SU-DHL-6 (cell line): ENCODE data around the gene TRNP1.

Experiments used
- H2AFZ ChIP-seq: fragments of 200-600 bp; sonication (generic); 2 replicates; pipeline ENCODE4 v1.6.1; 2014; ENCODE audit warnings: low read depth, mild to moderate bottlenecking, moderate library complexity, mixed read lengths, antibody characterized with exemption, low read length; ENCODE audit not compliant: severe bottlenecking
- H3F3A ChIP-seq: fragments of 200-600 bp; shearing (Covaris generic); 2 replicates; pipeline ENCODE4 v1.6.0; 2016; ENCODE audit warnings: antibody characterized with exemption, mild to moderate bottlenecking; ENCODE audit not compliant: insufficient read depth
- H3K27ac ChIP-seq: fragments of 200-600 bp; sonication (generic); 2 replicates; pipeline ENCODE4 v1.5.1; 2016; ENCODE audit warnings: low read depth, mild to moderate bottlenecking, low read length, moderate library complexity, mixed read lengths
- H3K27me3 ChIP-seq: fragments of 200-600 bp; sonication (generic), shearing (Covaris generic); 2 replicates; pipeline ENCODE4 v1.6.0; 2014; ENCODE audit warnings: mild to moderate bottlenecking, low read length
- H3K36me3 ChIP-seq: fragments of 200-600 bp; sonication (generic); 2 replicates; pipeline ENCODE4 v1.6.1; 2014; ENCODE audit warnings: mild to moderate bottlenecking, low read length, mixed read lengths
- H3K4me2 ChIP-seq: fragments of 300-600, 200-600 bp; shearing (Covaris generic), sonication (generic); 2 replicates; pipeline ENCODE4 v1.6.0; 2014; ENCODE audit warnings: low read length, low read depth, mild to moderate bottlenecking; ENCODE audit not compliant: poor library complexity, severe bottlenecking
- H3K4me3 ChIP-seq: fragments of 200-600 bp; sonication (generic); 2 replicates; pipeline ENCODE4 v1.5.1; 2014; ENCODE audit warnings: antibody characterized with exemption, low read length, mild to moderate bottlenecking, mixed read lengths; ENCODE audit not compliant: insufficient read depth, poor library complexity, severe bottlenecking
- H3K79me2 ChIP-seq: fragments of 200-600 bp; sonication (generic); 2 replicates; pipeline ENCODE4 v1.6.1; 2014; ENCODE audit warnings: mild to moderate bottlenecking, low read length, moderate library complexity; ENCODE audit not compliant: insufficient read depth
- H3K9ac ChIP-seq: fragments of 200-600 bp; sonication (generic); 2 replicates; pipeline ENCODE4 v1.7.0; 2014; ENCODE audit warnings: mild to moderate bottlenecking, low read length
- H3K9me2 ChIP-seq: fragments of 200-600 bp; sonication (generic); replicated peaks from 2 replicates; pipeline ENCODE4 v1.6.1; 2014; ENCODE audit warnings: low read length; ENCODE audit not compliant: insufficient read depth
- H3K9me3 ChIP-seq: fragments of 200-600 bp; sonication (generic); 2 replicates; pipeline ENCODE4 v1.6.1; 2014; ENCODE audit warnings: low read length, mixed read lengths; ENCODE audit not compliant: insufficient read depth
- H4K20me1 ChIP-seq: fragments of 200-600 bp; sonication (generic); 2 replicates; pipeline ENCODE4 v1.6.1; 2014; ENCODE audit warnings: low read depth, mild to moderate bottlenecking, antibody characterized with exemption, low read length, moderate library complexity, mixed read lengths
- CTCF ChIP-seq: fragments of 200-600 bp; sonication (generic); IDR thresholded peaks from one replicate; pipeline ENCODE4 v1.5.1; 2017; ENCODE audit warnings: antibody characterized with exemption, mild to moderate bottlenecking, low read length, moderate library complexity; ENCODE audit not compliant: insufficient read depth, poor library complexity, severe bottlenecking
- EZH2phosphoT487 ChIP-seq: fragments of 200-600 bp; sonication (generic), shearing (Covaris generic); conservative IDR thresholded peaks from 2 replicates; pipeline ENCODE4 v1.6.1; 2018; ENCODE audit warnings: mild to moderate bottlenecking, antibody characterized with exemption, low read length, moderate library complexity, mixed read lengths

The TRNP1 gene

DNA sequence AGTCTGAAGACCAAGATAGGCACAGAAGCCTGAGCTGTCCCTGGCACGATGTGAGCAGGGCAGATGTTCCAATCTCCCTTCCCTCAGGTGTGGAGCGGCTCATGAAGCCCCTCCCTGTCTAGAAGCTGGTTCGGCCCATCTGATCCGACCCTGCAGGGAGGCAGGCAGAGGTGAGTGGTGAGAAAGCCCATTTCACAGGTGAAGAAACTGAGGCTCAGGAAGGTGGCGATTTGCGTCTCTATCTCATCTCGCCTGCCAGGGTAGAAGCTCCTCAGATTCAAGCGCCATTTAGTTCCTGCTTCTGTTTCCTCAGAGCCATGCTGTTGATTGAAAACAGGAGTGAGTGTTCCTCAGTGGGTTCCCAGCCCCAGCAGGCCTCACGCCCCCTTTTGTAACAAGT lies 36.0 kb downstream of the TRNP1 start:
- Histone ChIP-seq H2AFZ (no peak overlapping the region), H3K36me3 (no peaks in the 10 kb centered on the region), H3K9me2 (no peaks in the 10 kb centered on the region), H4K20me1 (no peaks in the 10 kb centered on the region), H3K79me2 (no peaks in the 10 kb centered on the region), H3K9ac (no peak overlapping the region), H3K9me3 (no peaks in the 10 kb centered on the region), H3K4me3 (no peak overlapping the region), H3K27me3 (no peaks in the 10 kb centered on the region), H3K27ac (no peak overlapping the region), H3K4me2 (no peak overlapping the region), H3F3A (no peaks in the 10 kb centered on the region)
- no peak for TF ChIP-seq CTCF
- TF ChIP-seq EZH2phosphoT487 = no peak

DNA sequence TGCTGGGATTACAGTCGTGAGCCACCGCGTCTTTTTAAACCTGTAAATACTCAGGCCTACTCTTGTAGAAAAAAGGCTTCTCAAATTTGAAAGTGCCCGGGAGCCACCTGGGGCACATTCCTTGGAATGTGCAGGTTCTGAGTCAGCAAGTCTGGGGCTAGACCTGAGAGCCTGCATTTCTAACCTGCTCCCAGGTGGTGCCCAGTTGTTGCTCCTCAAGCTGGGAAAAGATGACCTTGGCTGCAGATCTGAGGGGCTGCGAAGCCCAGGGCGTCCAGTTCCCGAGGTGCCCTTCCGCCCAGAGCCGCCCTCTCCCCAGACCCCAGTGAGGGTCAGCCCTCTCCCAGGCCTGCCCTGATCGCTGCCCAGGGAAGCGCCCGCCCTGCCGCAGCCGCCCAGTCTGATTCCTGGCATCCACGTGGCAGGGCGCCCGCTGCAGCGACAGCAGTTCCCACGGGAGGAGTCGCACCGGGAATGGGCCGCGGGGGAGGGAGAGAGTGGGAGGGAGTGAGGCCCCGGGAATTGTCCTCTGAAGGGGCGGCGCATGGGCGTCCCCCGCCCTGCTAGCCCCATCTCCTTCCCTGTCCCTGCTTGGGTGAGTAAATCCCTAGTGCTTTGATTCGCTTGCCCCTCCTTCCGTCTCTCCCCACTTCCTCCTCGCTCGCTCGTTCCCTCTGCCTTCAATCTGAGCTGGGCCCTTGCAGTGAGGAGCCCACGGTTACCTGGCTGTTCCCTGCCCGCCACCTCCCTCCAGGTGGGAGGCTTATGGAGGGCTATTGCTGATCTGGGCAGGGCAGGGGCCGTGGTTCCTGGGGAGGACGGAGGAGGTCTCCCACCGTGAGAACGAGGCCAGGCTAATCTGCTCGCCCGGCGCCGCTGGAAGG lies 38.0 kb downstream of the TRNP1 start:
- Histone ChIP-seq H2AFZ (no peak overlapping the region), H3K36me3 (no peaks in the 10 kb centered on the region), H3K9me2 (no peaks in the 10 kb centered on the region), H3K27ac (no peak overlapping the region), H3K4me2 (no peak overlapping the region), H3F3A (no peaks in the 10 kb centered on the region), H3K4me3 (no peak overlapping the region), H3K9me3 (no peaks in the 10 kb centered on the region), H3K9ac (no peak overlapping the region), H3K79me2 (no peaks in the 10 kb centered on the region), H4K20me1 (no peaks in the 10 kb centered on the region), H3K27me3 (no peaks in the 10 kb centered on the region)
- TF ChIP-seq EZH2phosphoT487 = no peak
- TF ChIP-seq CTCF = no peak

- H2AFZ ChIP-seq = no peak overlapping the region
- no peaks in the 10 kb centered on the region for H3K9me3 ChIP-seq
- TF ChIP-seq EZH2phosphoT487 = no peak
- no peak for TF ChIP-seq CTCF
- H3K36me3 ChIP-seq = no peaks in the 10 kb centered on the region
- H3K9me2 ChIP-seq = no peaks in the 10 kb centered on the region
- H4K20me1 ChIP-seq = no peaks in the 10 kb centered on the region
- H3K27me3 ChIP-seq = no peaks in the 10 kb centered on the region
- no peaks in the 10 kb centered on the region for H3F3A ChIP-seq
- H3K27ac ChIP-seq = no peak overlapping the region
- no peak overlapping the region for H3K4me3 ChIP-seq
- H3K4me2 ChIP-seq = no peak overlapping the region
- no peak overlapping the region for H3K9ac ChIP-seq
- no peaks in the 10 kb centered on the region for H3K79me2 ChIP-seq
Observed at GRCh38 chr1:27032119-27032461, 38.6 kb downstream of the TRNP1 start.
